NT2/D1 (cell line): ENCODE measurements around the gene FIS1.

Source experiments
- DNase-seq: peaks from one replicate; pipeline ENCODE4 v3.0.0-alpha.2; 2011; ENCODE audit warnings: low read depth, low spot score
- H3K27me3 ChIP-seq: 2 replicates; pipeline ENCODE4 v1.6.0; 2011; ENCODE audit warnings: mild to moderate bottlenecking; ENCODE audit not compliant: insufficient read length, insufficient read depth
- H3K36me3 ChIP-seq: 2 replicates; pipeline ENCODE4 v1.6.1; 2011; ENCODE audit warnings: mild to moderate bottlenecking, low read length, mixed read lengths; ENCODE audit not compliant: insufficient read depth, insufficient read length
- H3K4me1 ChIP-seq: 2 replicates; pipeline ENCODE4 v1.5.1; 2011; ENCODE audit not compliant: insufficient read depth, insufficient read length
- H3K4me3 ChIP-seq: 2 replicates; pipeline ENCODE4 v1.5.1; 2011; ENCODE audit warnings: low read depth; ENCODE audit not compliant: insufficient read length
- H3K9ac ChIP-seq: 2 replicates; pipeline ENCODE4 v1.6.0; 2011; ENCODE audit warnings: low read depth; ENCODE audit not compliant: insufficient read length
- H3K9me3 ChIP-seq: 2 replicates; pipeline ENCODE4 v1.5.1; 2011; ENCODE audit warnings: mild to moderate bottlenecking, low read length; ENCODE audit not compliant: insufficient read depth
- SUZ12 ChIP-seq: IDR thresholded peaks from 2 replicates; pipeline ENCODE4 v1.6.1; 2011; ENCODE audit not compliant: insufficient read length, insufficient read depth; ENCODE audit errors: extremely low read depth
- YY1 ChIP-seq: IDR thresholded peaks from 2 replicates; pipeline ENCODE4 v1.6.1; 2011; ENCODE audit not compliant: insufficient read length, insufficient read depth
- ZNF274 ChIP-seq: IDR thresholded peaks from 2 replicates; pipeline ENCODE4 v1.6.1; 2011; ENCODE audit warnings: mild to moderate bottlenecking, low read depth, low read length

FIS1 gene

GRCh38 chr7:101240226-101241014, 4.5 kb downstream of the FIS1 start:
- peak overlapping the region; percentile 42 for H3K9ac ChIP-seq
- no peaks in the 10 kb centered on the region for H3K9me3 ChIP-seq
- no peak for DNase-seq
- peaks cover 42% of the 10 kb centered on the region for H3K36me3 ChIP-seq
- H3K4me1 ChIP-seq: peaks cover 10% of the 10 kb centered on the region
- no peak for TF ChIP-seq ZNF274
- TF ChIP-seq YY1: no peak
- TF ChIP-seq SUZ12: no peak
- no peaks in the 10 kb centered on the region for H3K27me3 ChIP-seq
- H3K4me3 ChIP-seq: no peak overlapping the region

GRCh38 chr7:101239951-101240220, 5.0 kb downstream of the FIS1 start:
- H3K4me1 ChIP-seq: peaks cover 10% of the 10 kb centered on the region
- peak overlapping the region; percentile 56 for H3K9ac ChIP-seq
- no peaks in the 10 kb centered on the region for H3K9me3 ChIP-seq
- peaks cover 44% of the 10 kb centered on the region for H3K36me3 ChIP-seq
- TF ChIP-seq ZNF274 (no peak), YY1 (no peak), SUZ12 (no peak)
- DNase-seq: no peak
- H3K27me3 ChIP-seq: no peaks in the 10 kb centered on the region
- no peak overlapping the region for H3K4me3 ChIP-seq

GRCh38 chr7:101239191-101239950, 5.5 kb downstream of the FIS1 start:
- Histone ChIP-seq H3K9me3 (no peaks in the 10 kb centered on the region), H3K9ac (peak overlapping the region; percentile 56), H3K36me3 (peaks cover 45% of the 10 kb centered on the region), H3K27me3 (no peaks in the 10 kb centered on the region), H3K4me1 (peaks cover 10% of the 10 kb centered on the region), H3K4me3 (no peak overlapping the region)
- no peak for DNase-seq
- TF ChIP-seq SUZ12: no peak
- TF ChIP-seq YY1: no peak

GRCh38 chr7:101238226-101239182, 6.4 kb downstream of the FIS1 start:
- Histone ChIP-seq H3K9ac (peak overlapping the region; percentile 56), H3K9me3 (no peaks in the 10 kb centered on the region), H3K4me1 (peaks cover 10% of the 10 kb centered on the region), H3K27me3 (no peaks in the 10 kb centered on the region), H3K4me3 (no peak overlapping the region), H3K36me3 (peaks cover 41% of the 10 kb centered on the region)
- TF ChIP-seq YY1: no peak
- no peak for TF ChIP-seq ZNF274
- TF ChIP-seq SUZ12: no peak
- no peak for DNase-seq

GRCh38 chr7:101237206-101238067, 7.4 kb downstream of the FIS1 start, which contains the start of gene CLDN15:
Gene CLDN15, minus strand, starts transcription at chr7:101237802. Its CDS starts 221 bp downstream, at chr7:101237581.
- Histone ChIP-seq H3K9ac (peak within 1 kb of the TSS; percentile 18), H3K9me3 (no peaks in the 10 kb centered on the region), H3K36me3 (peaks cover 34% of the 10 kb centered on the region), H3K27me3 (no peaks in the 10 kb centered on the region), H3K4me3 (no peak within 1 kb of the TSS), H3K4me1 (peaks cover 10% of the 10 kb centered on the region)
- DNase-seq: no peak
- TF ChIP-seq SUZ12 (no peak), ZNF274 (no peak), YY1 (no peak)

GRCh38 chr7:101236292-101236835, 8.5 kb downstream of the FIS1 start:
- no peak overlapping the region for H3K9ac ChIP-seq
- H3K4me1 ChIP-seq: peaks cover 14% of the 10 kb centered on the region
- TF ChIP-seq YY1 (no peak), ZNF274 (no peak), SUZ12 (no peak)
- H3K36me3 ChIP-seq: peaks cover 34% of the 10 kb centered on the region
- no peak overlapping the region for H3K4me3 ChIP-seq
- no peak for DNase-seq
- no peaks in the 10 kb centered on the region for H3K27me3 ChIP-seq
- no peaks in the 10 kb centered on the region for H3K9me3 ChIP-seq
